HFF-Myc (cell line): Measurements from ENCODE around the gene ARHGAP15.

ENCODE experiments used
- DNase-seq: peaks from one replicate; pipeline ENCODE4 v3.0.0-alpha.2; 2011; ENCODE audit warnings: low read depth; ENCODE audit errors: extremely low read depth
- H3K4me3 ChIP-seq: replicated peaks from 2 replicates; pipeline ENCODE4 v1.5.1; 2011; ENCODE audit warnings: low read depth, mild to moderate bottlenecking, control low read depth, low read length
- TF ChIP-seq, protein P1 (sequence below): IDR thresholded peaks from 2 replicates; pipeline ENCODE4 v1.5.1; 2012; ENCODE audit warnings: mild to moderate bottlenecking, low read depth, low read length, control low read depth; ENCODE audit errors: missing control alignments

Gene ARHGAP15

DNA sequence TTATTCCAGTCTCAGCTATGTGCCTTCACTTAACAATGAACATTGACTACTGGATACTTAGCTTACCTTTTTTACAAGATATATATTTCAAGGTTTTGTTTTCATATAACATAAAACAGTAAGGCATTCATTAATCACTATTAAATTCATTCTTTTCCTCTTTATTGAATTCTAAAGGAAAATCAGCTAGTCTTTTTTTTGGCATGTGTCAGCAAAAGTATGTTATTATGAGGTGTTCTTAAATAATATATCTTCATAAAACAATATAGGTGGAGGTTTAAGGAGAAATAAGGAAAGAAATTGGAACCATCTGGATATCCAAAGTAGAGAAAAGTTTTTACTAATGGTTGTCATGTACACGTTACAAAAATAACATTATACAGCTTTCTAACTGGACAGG, 472.6 kb downstream of the ARHGAP15 start:
- TF ChIP-seq, protein P1, sequence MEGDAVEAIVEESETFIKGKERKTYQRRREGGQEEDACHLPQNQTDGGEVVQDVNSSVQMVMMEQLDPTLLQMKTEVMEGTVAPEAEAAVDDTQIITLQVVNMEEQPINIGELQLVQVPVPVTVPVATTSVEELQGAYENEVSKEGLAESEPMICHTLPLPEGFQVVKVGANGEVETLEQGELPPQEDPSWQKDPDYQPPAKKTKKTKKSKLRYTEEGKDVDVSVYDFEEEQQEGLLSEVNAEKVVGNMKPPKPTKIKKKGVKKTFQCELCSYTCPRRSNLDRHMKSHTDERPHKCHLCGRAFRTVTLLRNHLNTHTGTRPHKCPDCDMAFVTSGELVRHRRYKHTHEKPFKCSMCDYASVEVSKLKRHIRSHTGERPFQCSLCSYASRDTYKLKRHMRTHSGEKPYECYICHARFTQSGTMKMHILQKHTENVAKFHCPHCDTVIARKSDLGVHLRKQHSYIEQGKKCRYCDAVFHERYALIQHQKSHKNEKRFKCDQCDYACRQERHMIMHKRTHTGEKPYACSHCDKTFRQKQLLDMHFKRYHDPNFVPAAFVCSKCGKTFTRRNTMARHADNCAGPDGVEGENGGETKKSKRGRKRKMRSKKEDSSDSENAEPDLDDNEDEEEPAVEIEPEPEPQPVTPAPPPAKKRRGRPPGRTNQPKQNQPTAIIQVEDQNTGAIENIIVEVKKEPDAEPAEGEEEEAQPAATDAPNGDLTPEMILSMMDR = no peak
- no peak overlapping the region for H3K4me3 ChIP-seq
- no peak for DNase-seq

DNA sequence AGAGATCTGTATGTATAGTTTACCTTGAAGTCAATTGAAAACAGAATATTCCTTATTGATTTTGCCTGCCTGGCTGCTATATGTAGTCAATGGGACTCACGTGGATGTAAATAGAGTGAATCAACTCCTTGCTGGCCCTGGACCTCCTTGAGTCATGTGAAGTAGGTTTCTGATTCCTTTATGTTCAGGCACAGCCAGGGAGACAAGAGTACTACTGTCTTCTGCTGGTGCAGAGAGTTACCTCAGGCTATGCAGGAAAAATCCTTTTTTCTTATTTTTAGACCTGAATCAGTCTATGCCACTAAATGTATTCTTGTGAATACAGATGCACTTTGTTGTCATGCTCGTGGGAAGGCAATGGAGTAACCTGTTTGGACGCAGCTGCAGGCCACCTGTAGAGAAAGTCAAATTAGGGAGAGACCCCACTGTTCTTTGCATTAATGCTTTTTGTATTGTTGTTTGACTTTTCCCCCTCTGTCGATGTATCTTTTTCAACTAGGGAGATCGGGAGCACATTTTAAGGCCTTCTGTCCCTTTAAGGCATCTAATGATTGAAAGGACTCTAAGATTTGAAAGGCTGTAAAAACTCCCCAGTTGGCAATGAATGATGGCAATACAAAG, 473.9 kb downstream of the ARHGAP15 start:
- TF ChIP-seq, protein P1 = no peak
- DNase-seq = no peak
- no peak overlapping the region for H3K4me3 ChIP-seq

DNA sequence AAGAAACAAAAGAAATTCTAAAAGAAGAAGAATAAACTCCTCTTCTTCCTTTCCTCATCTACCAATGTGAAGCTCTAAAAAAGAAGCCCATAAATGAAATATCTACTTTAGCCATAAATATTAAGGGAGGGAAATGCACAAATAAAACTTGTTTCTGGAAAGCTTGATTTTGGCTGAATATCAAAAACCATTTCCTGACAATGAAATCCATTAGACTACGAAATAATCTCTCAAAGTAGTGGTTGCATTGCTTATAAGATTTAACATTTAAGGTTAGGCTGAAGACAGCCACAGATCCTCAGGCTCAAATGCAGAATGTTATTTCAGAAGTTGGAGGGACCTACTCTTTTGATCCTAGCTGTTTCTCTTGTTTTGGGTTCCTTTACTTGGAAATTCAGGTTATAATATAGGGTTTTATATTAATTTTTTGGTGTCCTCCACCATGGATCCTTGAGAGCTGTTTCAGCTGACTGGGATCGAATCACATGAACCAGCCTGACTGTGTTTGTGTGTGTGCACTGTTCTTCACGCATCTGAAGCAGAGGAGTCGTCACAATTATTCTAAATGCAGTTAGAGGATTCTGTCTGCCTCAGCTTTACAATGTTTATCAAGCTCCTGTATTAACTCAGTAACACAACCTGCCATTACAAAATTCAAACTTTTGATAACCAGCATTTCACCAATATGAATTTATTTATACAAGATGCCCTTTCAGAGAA, 474.8 kb downstream of the ARHGAP15 start:
- H3K4me3 ChIP-seq = no peak overlapping the region
- TF ChIP-seq, protein P1 = no peak
- DNase-seq = no peak

- TF ChIP-seq, protein P1 = no peak
- DNase-seq = no peak
- no peak overlapping the region for H3K4me3 ChIP-seq
Observed at GRCh38 chr2:143604566-143604959, 475.3 kb downstream of the ARHGAP15 start.

GRCh38 chr2:143607231-143608062, 478.2 kb downstream of the ARHGAP15 start:
- DNase-seq = no peak
- TF ChIP-seq, protein P1 = no peak

DNA sequence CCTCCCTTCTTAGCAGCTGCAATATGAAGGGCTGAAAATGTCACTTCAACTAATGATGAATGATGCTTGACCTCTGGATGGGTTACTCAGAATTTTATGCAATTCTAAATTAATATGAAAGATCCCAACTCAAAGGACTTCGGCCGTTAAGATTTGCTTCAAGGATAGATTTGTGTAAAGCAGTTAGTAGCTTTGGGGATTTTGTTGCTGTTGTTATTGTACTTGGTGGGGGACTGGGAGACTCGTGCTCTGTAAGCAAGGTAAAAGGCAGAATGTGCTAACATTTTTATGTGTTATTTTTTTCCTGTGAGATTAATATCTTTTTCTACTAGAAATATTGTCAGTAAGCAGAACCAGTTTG, 478.8 kb downstream of the ARHGAP15 start:
- no peak overlapping the region for H3K4me3 ChIP-seq

More at GRCh38 chr2:143607231-143608062, 478.2 kb downstream of the ARHGAP15 start:
- no peak overlapping the region for H3K4me3 ChIP-seq

More for the DNA sequence above, 478.8 kb downstream of the ARHGAP15 start:
- TF ChIP-seq, protein P1 = no peak
- DNase-seq = no peak
